H1 (cell line): ENCODE results near the gene HDDC3. TPM values are rescaled to one million over a fixed set of nuclear protein-coding genes. Genes with fewer than 3 reads are reported as not detected.

Source experiments
- CTCF ChIA-PET: fragments of 300-600 bp; sonication (Branson Sonifier 250); formaldehyde crosslinking; loops from one replicate; lab custom pipeline; 2021; ENCODE audit not compliant: partially characterized antibody; lab: Charles Lee
- POLR2A ChIA-PET: fragments of 300-600 bp; sonication (Branson Sonifier 250); formaldehyde crosslinking; loops from one replicate; lab custom pipeline; 2021; ENCODE audit warnings: inconsistent platforms; ENCODE audit not compliant: partially characterized antibody; lab: Charles Lee
- DNase-seq, 2 experiments: peaks; one replicate each; pipeline versions ENCODE4 v3.0.0 to v3.0.0-alpha.2; 2010 to 2022; ENCODE audit warnings: low spot score in 2 of 2, low read depth in 1 of 2, mixed read lengths in 1 of 2
- FAIRE-seq: peaks from 2 replicates; lab custom pipeline; 2011; peaks lifted over from hg19 to GRCh38; lab: Jason Lieb, UNC
- H2AFZ ChIP-seq: 2 replicates; pipeline ENCODE4 v1.8.1; 2012; ENCODE audit warnings: low read length, inconsistent platforms
- H2AK5ac ChIP-seq: 2 replicates; pipeline ENCODE4 v1.6.1; 2013; ENCODE audit warnings: low read depth, low read length
- H2BK120ac ChIP-seq: replicated peaks from 2 replicates; pipeline ENCODE3; 2013; ENCODE audit warnings: low read depth, low read length, inconsistent platforms
- H2BK12ac ChIP-seq: 2 replicates; pipeline ENCODE4 v1.6.1; 2013; ENCODE audit warnings: low read depth, low read length
- H2BK15ac ChIP-seq: 2 replicates; pipeline ENCODE4 v1.6.1; 2013; ENCODE audit warnings: low read length
- H2BK20ac ChIP-seq: 2 replicates; pipeline ENCODE4 v1.6.1; 2013; ENCODE audit warnings: low read length
- H2BK5ac ChIP-seq: 2 replicates; pipeline ENCODE4 v1.6.1; 2013; ENCODE audit warnings: low read depth, low read length
- H3K14ac ChIP-seq: 2 replicates; pipeline ENCODE4 v1.6.1; 2013; ENCODE audit warnings: inconsistent platforms; ENCODE audit not compliant: insufficient read length
- H3K18ac ChIP-seq: 2 replicates; pipeline ENCODE4 v1.6.1; 2013; ENCODE audit warnings: low read length; ENCODE audit errors: extremely low read depth
- H3K23ac ChIP-seq: 2 replicates; pipeline ENCODE4 v1.6.1; 2013; ENCODE audit warnings: inconsistent platforms; ENCODE audit not compliant: insufficient read length
- H3K23me2 ChIP-seq: 2 replicates; pipeline ENCODE4 v1.6.1; 2013; ENCODE audit warnings: low read depth, low read length
- H3K27ac ChIP-seq: 2 replicates; pipeline ENCODE4 v1.6.1; 2011; ENCODE audit warnings: low read depth, low read length, inconsistent platforms
- H3K27me3 ChIP-seq, 4 experiments: replicated peaks in 1 of 4; 1 replicate in 1 of 4; 2 replicates in 3 of 4; pipeline versions ENCODE4 v1.6.1 to v1.8.1; 2011 to 2013; ENCODE audit warnings: low read length in 3 of 4, mild to moderate bottlenecking in 3 of 4, inconsistent platforms in 2 of 4, mixed read lengths in 2 of 4, moderate library complexity in 1 of 4; ENCODE audit not compliant: control insufficient read depth in 3 of 4, insufficient read depth in 3 of 4; ENCODE audit errors: extremely low read depth in 1 of 4
- H3K36me3 ChIP-seq, 4 experiments: 2 replicates each; pipeline versions ENCODE4 v1.6.1 to v1.8.1; 2011 to 2013; ENCODE audit warnings: mild to moderate bottlenecking in 4 of 4, low read length in 3 of 4, moderate library complexity in 2 of 4, control low read depth in 1 of 4, inconsistent platforms in 1 of 4; ENCODE audit not compliant: insufficient read depth in 4 of 4, control insufficient read depth in 2 of 4
- H3K4ac ChIP-seq: replicated peaks from 2 replicates; pipeline ENCODE3; 2013; ENCODE audit warnings: low read length, low read depth, mixed read lengths, inconsistent platforms; ENCODE audit not compliant: insufficient read length
- H3K4me1 ChIP-seq, 4 experiments: replicated peaks in 1 of 4; 1 replicate in 1 of 4; 2 replicates in 3 of 4; pipeline versions ENCODE4 v1.6.1 to v1.8.1; 2011 to 2013; ENCODE audit warnings: low read length in 3 of 4, inconsistent platforms in 2 of 4, mixed read lengths in 1 of 4; ENCODE audit not compliant: insufficient read depth in 4 of 4, control insufficient read depth in 3 of 4
- H3K4me2 ChIP-seq, 2 experiments: 2 replicates each; pipeline versions ENCODE4 v1.6.1 to v1.8.1; 2011 to 2013; ENCODE audit warnings: low read depth in 2 of 2, low read length in 2 of 2, control low read depth in 1 of 2, inconsistent platforms in 1 of 2, mild to moderate bottlenecking in 1 of 2; ENCODE audit not compliant: insufficient read depth in 1 of 2
- H3K4me3 ChIP-seq, 4 experiments: fragments of 200-600, 300-600 bp in 1 of 4; sonication (generic), shearing (Covaris generic), sonication (Bioruptor Twin) in 1 of 4; 2 replicates each; pipeline versions ENCODE4 v1.5.1 to v1.8.1; 2011 to 2016; ENCODE audit warnings: low read length in 4 of 4, low read depth in 3 of 4, control low read depth in 2 of 4, inconsistent platforms in 2 of 4, mild to moderate bottlenecking in 2 of 4, mixed read lengths in 1 of 4, moderate library complexity in 1 of 4; ENCODE audit not compliant: insufficient read depth in 2 of 4; ENCODE audit errors: extremely low read depth in 1 of 4
- H3K56ac ChIP-seq: replicated peaks from 2 replicates; pipeline ENCODE3; 2013; ENCODE audit warnings: low read depth, mild to moderate bottlenecking, mixed read lengths, low read length, inconsistent platforms; ENCODE audit not compliant: insufficient read length
- H3K79me1 ChIP-seq: 2 replicates; pipeline ENCODE4 v1.6.1; 2013; ENCODE audit warnings: low read depth, low read length, control low read depth
- H3K79me2 ChIP-seq, 2 experiments: 2 replicates each; pipeline versions ENCODE4 v1.6.1 to v1.8.1; 2012 to 2013; ENCODE audit warnings: low read length in 2 of 2, mild to moderate bottlenecking in 2 of 2, inconsistent platforms in 1 of 2; ENCODE audit not compliant: insufficient read depth in 2 of 2, control insufficient read depth in 1 of 2
- H3K9ac ChIP-seq, 4 experiments: replicated peaks in 1 of 4; 1 replicate in 1 of 4; 2 replicates in 3 of 4; pipeline versions ENCODE4 v1.6.1 to v1.8.1; 2011 to 2013; ENCODE audit warnings: low read depth in 3 of 4, low read length in 3 of 4, control low read depth in 2 of 4, mild to moderate bottlenecking in 2 of 4, moderate library complexity in 2 of 4, inconsistent platforms in 1 of 4; ENCODE audit errors: extremely low read depth in 1 of 4
- H3K9me3 ChIP-seq, 2 experiments: 2 replicates each; pipeline versions ENCODE4 v1.6.1 to v1.8.1; 2012 to 2013; ENCODE audit warnings: mild to moderate bottlenecking in 2 of 2, moderate library complexity in 2 of 2, control low read depth in 1 of 2, inconsistent platforms in 1 of 2, low read depth in 1 of 2, low read length in 1 of 2, mixed read lengths in 1 of 2; ENCODE audit not compliant: insufficient read depth in 2 of 2
- H4K20me1 ChIP-seq, 2 experiments: replicated peaks in 1 of 2; 2 replicates each; pipeline versions ENCODE3 to v1.8.1; 2011 to 2013; ENCODE audit warnings: inconsistent platforms in 2 of 2, low read length in 2 of 2, mild to moderate bottlenecking in 1 of 2; ENCODE audit not compliant: insufficient read depth in 2 of 2, control insufficient read depth in 1 of 2
- H4K5ac ChIP-seq: 2 replicates; pipeline ENCODE4 v1.6.1; 2013; ENCODE audit warnings: low read length, low read depth, mixed read lengths, inconsistent platforms; ENCODE audit not compliant: insufficient read length
- H4K8ac ChIP-seq: 2 replicates; pipeline ENCODE4 v1.8.0; 2013; ENCODE audit warnings: mild to moderate bottlenecking, moderate library complexity, low read length, inconsistent platforms; ENCODE audit not compliant: insufficient read depth; ENCODE audit errors: extremely low read depth
- H4K91ac ChIP-seq: replicated peaks from 2 replicates; pipeline ENCODE3; 2013; ENCODE audit warnings: low read length, mixed read lengths, inconsistent platforms; ENCODE audit not compliant: insufficient read length
- CHD2 ChIP-seq: IDR thresholded peaks from 2 replicates; pipeline ENCODE4 v1.6.1; 2012; ENCODE audit warnings: low read length, improper control_type of control experiment
- KDM1A ChIP-seq: fragments of 200-600, 300-600 bp; sonication (generic); IDR thresholded peaks from 2 replicates; pipeline ENCODE4 v1.7.1; 2016; ENCODE audit warnings: mild to moderate bottlenecking, low read length, borderline replicate concordance
- NANOG ChIP-seq: IDR thresholded peaks from 2 replicates; pipeline ENCODE4 v1.6.1; 2011; ENCODE audit warnings: low read length, low read depth, mild to moderate bottlenecking, inconsistent platforms; ENCODE audit not compliant: insufficient read depth, poor library complexity, severe bottlenecking
- ZNF274 ChIP-seq: IDR thresholded peaks from 2 replicates; pipeline ENCODE4 v1.7.0; 2012; ENCODE audit warnings: low read length, borderline replicate concordance; ENCODE audit errors: extremely low read depth
- WGBS, 2 experiments: shearing (Covaris generic) in 1 of 2; methylation state at CpG; one replicate each; pipeline versions ENCODE4 v1.1.6 to v1.1.7; 2013 to 2015; ENCODE audit warnings: low lambda C conversion rate in 2 of 2, mixed read lengths in 2 of 2, inconsistent platforms in 1 of 2, low coverage in 1 of 2, missing lambda C conversion rate in 1 of 2; ENCODE audit not compliant: insufficient replicate concordance in 2 of 2, insufficient coverage in 1 of 2, insufficient read length in 1 of 2; ENCODE audit errors: extremely low coverage in 1 of 2, missing lambda C conversion rate in 1 of 2; 5-methylcytosine and 5-hydroxymethylcytosine counted together
- polyA plus RNA-seq, 7 experiments: library from polyadenylated mRNA; depleted of rRNA in 3 of 7; stranded (reverse) in 5 of 7; unstranded in 2 of 7; fragments of >200 nt in 5 of 7; fragments of 200-250 nt in 2 of 7; gene quantifications; 1 replicate in 5 of 7; 2 replicates in 1 of 7; 4 replicates in 1 of 7; pipeline versions ENCODE4 v1.2.1 to v1.2.3, GENCODE V29; 2011 to 2013; ENCODE audit warnings: missing spikeins in 2 of 7, mixed read lengths in 2 of 7
- total RNA-seq: library from RNA; stranded (reverse); fragmentation: NEBNext Ultra II Directional; extraction: Animal tissue kit (Norgen Biotek cat#: 25700); gene quantifications from 2 replicates; pipeline ENCODE4 v1.2.1, GENCODE V29; 2021

HDDC3 gene
- total and polyA plus RNA-seq, 2 of the 8 experiments (the other 6 are each of a cell fraction or from before 2014, with no cell fraction given): 16.3 to 16.5 TPM

DNA sequence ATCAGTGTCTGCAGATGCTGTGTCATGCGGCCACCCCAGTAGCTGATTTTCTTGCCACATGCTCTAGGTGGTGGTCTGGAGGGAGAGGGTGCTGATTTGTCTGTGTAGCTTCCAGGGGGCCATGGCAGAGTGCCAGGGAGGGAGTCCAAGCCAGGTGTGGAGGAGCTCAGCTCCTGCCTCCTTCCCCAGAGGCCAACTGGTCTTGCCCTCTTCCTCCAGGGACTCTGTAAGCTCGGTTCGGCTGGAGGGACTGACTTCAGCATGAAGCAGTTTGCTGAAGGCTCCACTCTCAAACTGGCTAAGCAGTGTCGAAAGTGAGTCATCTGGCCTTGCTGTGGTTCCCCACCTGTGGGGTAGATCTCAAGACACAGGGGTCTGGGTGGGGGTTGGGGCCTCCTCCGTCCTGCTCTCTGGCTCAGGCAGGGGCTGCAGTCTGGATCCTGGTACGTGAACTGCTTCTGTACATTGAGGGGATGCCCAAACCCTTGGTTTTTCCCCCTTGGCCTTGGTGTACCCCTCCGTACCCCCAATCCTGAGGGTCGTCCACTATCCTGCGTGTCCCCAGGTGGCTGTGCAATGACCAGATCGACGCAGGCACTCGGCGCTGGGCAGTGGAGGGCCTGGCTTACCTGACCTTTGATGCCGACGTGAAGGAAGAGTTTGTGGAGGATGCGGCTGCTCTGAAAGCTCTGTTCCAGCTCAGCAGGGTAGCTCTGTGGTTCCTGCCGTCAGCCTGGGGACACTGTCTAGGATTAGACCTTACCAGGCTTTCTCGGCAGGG, 15.4 kb upstream of the HDDC3 start:
- no peak overlapping the region for H4K8ac ChIP-seq
- no peak for DNase-seq
- no peaks in the 10 kb centered on the region for H3K23me2 ChIP-seq
- H2AK5ac ChIP-seq: no peak overlapping the region
- H3K79me2 ChIP-seq: no peaks in the 10 kb centered on the region
- no peak overlapping the region; the same call in 1 of the 2 replicates for H2BK5ac ChIP-seq
- no peak overlapping the region for H3K56ac ChIP-seq
- H2BK120ac ChIP-seq: no peak overlapping the region
- H2BK12ac ChIP-seq: no peak overlapping the region
- H3K14ac ChIP-seq: no peak overlapping the region
- H3K9me3 ChIP-seq: no peaks in the 10 kb centered on the region
- H3K4me2 ChIP-seq: no peak overlapping the region
- no peaks in the 10 kb centered on the region for H3K4me1 ChIP-seq
- H3K18ac ChIP-seq: no peak overlapping the region
- CTCF ChIA-PET: interaction anchor here (0.9 to 20.7 kb wide), 4 partner anchors 7 to 146 kb away, joined by 3 to 306 read pairs (median 154); partner anchors contain the start of genes HDDC3, RCCD1 and UNC45A
- POLR2A ChIA-PET: interaction anchor here (1.1 to 1.2 kb wide), 2 partner anchors 10 to 87 kb away, joined by 3 to 4 read pairs; no protein-coding TSS in a partner anchor
- H3K23ac ChIP-seq: no peak overlapping the region
- H3K27me3 ChIP-seq: no peaks in the 10 kb centered on the region
- no peaks in the 10 kb centered on the region; the same call in 1 of the 2 replicates for H3K79me1 ChIP-seq
- H2BK15ac ChIP-seq: no peak overlapping the region
- peaks cover 14 to 73% (median 41%) of the 10 kb centered on the region in 4 experiments for H3K36me3 ChIP-seq
- H3K4me3 ChIP-seq: no peak overlapping the region
- H4K20me1 ChIP-seq: peaks cover 2% of the 10 kb centered on the region in 2 experiments
- H2BK20ac ChIP-seq: no peak overlapping the region
- H2AFZ ChIP-seq: no peak overlapping the region
- WGBS, 2 experiments: 91% methylated on average over 18 of the region's 18 CpGs; no CpG with 5 or more reads in 1 of the 2 experiments
- H3K4ac ChIP-seq: no peak overlapping the region
- no peak for FAIRE-seq
- H3K27ac ChIP-seq: no peak overlapping the region
- no peak overlapping the region for H4K91ac ChIP-seq
- H3K9ac ChIP-seq: no peak overlapping the region
- no peak overlapping the region for H4K5ac ChIP-seq
- TF ChIP-seq ZNF274 (no peak), CHD2 (no peak), KDM1A (no peak), NANOG (no peak)
